HEK293T (cell line): Measurements from ENCODE around the gene ACTRT2.

Experiments
- CTBP1 ChIP-seq: fragments of 450-650 bp; IDR thresholded peaks from 2 replicates; pipeline ENCODE4 v1.6.1; 2016; ENCODE audit warnings: borderline replicate concordance
- ELF4 ChIP-seq: fragments of 450-650 bp; IDR thresholded peaks from 2 replicates; pipeline ENCODE4 v1.6.1; 2017; ENCODE audit warnings: antibody characterized with exemption
- FOXM1 ChIP-seq: fragments of 450-650 bp; IDR thresholded peaks from 2 replicates; pipeline ENCODE4 v1.6.1; 2017; ENCODE audit warnings: mild to moderate bottlenecking, borderline replicate concordance
- L3MBTL2 ChIP-seq: fragments of 450-650 bp; conservative IDR thresholded peaks from 2 replicates; pipeline ENCODE4 v1.6.1; 2016; ENCODE audit warnings: mild to moderate bottlenecking
- LEF1 ChIP-seq: fragments of 450-650 bp; IDR thresholded peaks from 2 replicates; pipeline ENCODE4 v1.6.1; 2017; ENCODE audit warnings: mild to moderate bottlenecking, borderline replicate concordance
- SP1 ChIP-seq: fragments of 450-650 bp; IDR thresholded peaks from 2 replicates; pipeline ENCODE4 v1.6.1; 2017
- SUZ12 ChIP-seq: fragments of 450-650 bp; IDR thresholded peaks from 2 replicates; pipeline ENCODE4 v1.6.1; 2016; ENCODE audit warnings: mild to moderate bottlenecking
- ZNF384 ChIP-seq: fragments of 450-650 bp; IDR thresholded peaks from 2 replicates; pipeline ENCODE4 v1.6.1; 2016
- TF ChIP-seq, protein P1 (sequence below): fragments of 450-650 bp; IDR thresholded peaks from 2 replicates; pipeline ENCODE4 v1.6.1; 2016

- TF ChIP-seq ELF4: no peak
- TF ChIP-seq CTBP1: no peak
- TF ChIP-seq ZNF384: no peak
- no peak for TF ChIP-seq LEF1
- TF ChIP-seq, protein P1, sequence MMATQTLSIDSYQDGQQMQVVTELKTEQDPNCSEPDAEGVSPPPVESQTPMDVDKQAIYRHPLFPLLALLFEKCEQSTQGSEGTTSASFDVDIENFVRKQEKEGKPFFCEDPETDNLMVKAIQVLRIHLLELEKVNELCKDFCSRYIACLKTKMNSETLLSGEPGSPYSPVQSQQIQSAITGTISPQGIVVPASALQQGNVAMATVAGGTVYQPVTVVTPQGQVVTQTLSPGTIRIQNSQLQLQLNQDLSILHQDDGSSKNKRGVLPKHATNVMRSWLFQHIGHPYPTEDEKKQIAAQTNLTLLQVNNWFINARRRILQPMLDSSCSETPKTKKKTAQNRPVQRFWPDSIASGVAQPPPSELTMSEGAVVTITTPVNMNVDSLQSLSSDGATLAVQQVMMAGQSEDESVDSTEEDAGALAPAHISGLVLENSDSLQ: no peak
- no peak for TF ChIP-seq SP1
- no peak for TF ChIP-seq FOXM1
- TF ChIP-seq L3MBTL2: no peak
- no peak for TF ChIP-seq SUZ12
Measured at GRCh38 chr1:2990376-2991115, 30.7 kb upstream of the ACTRT2 start.
